ENCODE data around the gene OLR1.

- TF ChIP-seq GATA2 (IDR thresholded peaks at IDR 0.05; ENCODE audit: low read depth, low read length) (no peak), GATA3 (IDR thresholded peaks at IDR 0.05; ENCODE audit: low read depth, low read length) (no peak)
These were observed 58.9 kb downstream of the OLR1 start for GRCh38 chr12:10113075-10113474.
